RPMI8226 (cell line): ENCODE results near the gene PHACTR3.

Experiments used
- DNase-seq: peaks from one replicate; pipeline ENCODE4 v3.0.0-alpha.2; 2015

PHACTR3 gene

GRCh38 chr20:59703046-59703445, 98.7 kb downstream of the PHACTR3 start:
- DNase-seq, result no peak

GRCh38 chr20:59705651-59706399, 101.5 kb downstream of the PHACTR3 start:
- DNase-seq, result no peak

GRCh38 chr20:59706400-59706693, 102.0 kb downstream of the PHACTR3 start:
- DNase-seq, result no peak

DNA sequence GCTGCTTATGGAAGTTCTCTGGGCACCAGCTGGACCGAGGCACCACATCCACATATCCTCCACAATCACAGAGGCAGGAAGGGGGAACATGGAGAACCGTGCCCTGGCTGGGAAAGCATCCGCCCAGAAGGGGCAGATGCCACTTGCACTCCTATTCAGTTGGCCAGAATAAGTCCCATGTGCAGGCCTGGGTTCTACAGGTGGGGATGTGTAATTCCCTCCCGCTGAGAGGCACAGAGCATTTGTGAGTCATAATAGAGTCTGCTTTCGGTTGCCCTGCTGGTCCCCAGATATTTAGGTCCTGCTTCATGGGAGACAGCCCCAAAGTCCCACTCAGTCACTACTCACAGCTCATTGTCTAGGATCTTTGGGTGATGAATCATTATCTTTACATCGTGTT, 104.0 kb downstream of the PHACTR3 start:
- no peak for DNase-seq

DNA sequence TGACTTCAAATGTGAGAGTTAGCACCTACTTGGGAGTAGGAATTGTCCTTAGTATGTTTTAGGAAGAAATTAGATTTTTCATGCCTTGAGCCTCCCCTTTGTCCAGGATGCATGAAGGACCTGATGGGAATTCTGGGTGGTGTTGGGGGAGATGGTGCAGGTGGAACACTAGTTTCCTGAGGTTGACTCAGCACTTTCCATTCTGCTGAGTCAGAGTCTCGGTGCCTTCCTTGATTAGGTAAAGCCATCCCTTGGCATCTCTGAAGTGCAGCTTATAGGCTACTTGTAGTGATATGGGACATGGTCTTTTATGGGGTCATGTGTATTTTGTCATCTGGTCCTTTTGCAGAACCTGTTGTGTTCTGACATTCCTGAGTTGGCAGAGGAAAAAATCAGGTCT, 105.3 kb downstream of the PHACTR3 start:
- DNase-seq, result no peak

DNA sequence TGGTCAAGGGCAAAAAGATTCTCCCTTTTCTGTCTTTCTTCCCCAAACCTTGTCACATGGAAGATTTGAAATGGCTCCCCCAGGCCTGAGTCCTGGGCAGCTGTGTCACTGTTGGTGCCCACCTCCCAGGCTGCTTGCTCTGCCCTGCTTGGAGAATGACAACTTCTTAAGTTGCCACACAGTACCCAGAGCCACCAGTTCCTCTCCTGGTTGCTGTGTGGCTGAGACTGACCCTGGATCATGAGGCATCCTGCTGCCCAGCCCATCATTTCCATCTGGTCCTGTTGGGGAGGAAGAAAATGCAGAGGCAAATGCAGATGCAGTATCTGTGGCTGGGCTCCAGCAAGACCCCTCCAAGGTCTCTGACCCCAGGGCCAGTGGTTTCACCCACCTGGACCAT, 113.7 kb downstream of the PHACTR3 start:
- no peak for DNase-seq

GRCh38 chr20:59718751-59719150, 114.4 kb downstream of the PHACTR3 start:
- no peak for DNase-seq

- DNase-seq, result no peak
These were observed 115.7 kb downstream of the PHACTR3 start for GRCh38 chr20:59720013-59720412.

DNA sequence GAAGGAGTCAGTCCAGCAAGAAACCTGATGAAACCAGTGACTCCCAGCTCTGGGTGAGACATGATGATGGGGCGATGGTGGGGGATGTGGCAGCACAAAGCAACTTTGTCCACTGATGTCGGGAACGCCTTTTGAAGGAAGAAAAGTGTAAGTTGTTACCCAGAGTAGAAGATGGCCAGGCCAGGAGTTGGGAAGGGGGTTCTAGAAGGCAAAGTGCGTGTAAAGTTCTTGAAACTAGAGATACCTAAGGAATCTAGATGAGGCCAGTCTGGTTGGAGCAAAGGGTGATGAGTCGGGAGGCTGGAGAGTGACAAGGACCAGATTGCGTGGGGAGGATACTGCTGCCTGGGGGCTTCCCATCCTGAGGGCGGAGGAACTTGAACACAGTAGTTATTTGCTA, 117.0 kb downstream of the PHACTR3 start:
- no peak for DNase-seq

DNA sequence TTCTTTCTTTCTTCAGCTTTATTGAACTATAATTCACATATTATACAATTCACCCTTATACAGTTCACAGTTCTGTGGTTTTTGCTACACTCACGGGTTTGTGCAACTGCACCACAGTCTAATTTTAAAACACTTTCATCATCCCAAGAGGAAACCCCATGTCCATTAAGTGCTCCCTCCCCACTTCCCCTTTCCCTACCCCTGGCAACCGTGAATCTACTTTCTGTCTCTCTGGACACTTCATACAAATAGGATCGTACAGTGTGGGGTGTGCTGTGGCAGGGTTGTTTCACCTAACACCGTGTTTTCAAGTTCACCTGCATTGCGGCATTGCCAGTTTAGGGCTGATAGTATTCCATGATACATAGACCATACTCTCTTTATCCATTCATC, 118.8 kb downstream of the PHACTR3 start:
- DNase-seq, result no peak

- no peak for DNase-seq
These were observed 119.5 kb downstream of the PHACTR3 start for GRCh38 chr20:59723607-59724456.

DNA sequence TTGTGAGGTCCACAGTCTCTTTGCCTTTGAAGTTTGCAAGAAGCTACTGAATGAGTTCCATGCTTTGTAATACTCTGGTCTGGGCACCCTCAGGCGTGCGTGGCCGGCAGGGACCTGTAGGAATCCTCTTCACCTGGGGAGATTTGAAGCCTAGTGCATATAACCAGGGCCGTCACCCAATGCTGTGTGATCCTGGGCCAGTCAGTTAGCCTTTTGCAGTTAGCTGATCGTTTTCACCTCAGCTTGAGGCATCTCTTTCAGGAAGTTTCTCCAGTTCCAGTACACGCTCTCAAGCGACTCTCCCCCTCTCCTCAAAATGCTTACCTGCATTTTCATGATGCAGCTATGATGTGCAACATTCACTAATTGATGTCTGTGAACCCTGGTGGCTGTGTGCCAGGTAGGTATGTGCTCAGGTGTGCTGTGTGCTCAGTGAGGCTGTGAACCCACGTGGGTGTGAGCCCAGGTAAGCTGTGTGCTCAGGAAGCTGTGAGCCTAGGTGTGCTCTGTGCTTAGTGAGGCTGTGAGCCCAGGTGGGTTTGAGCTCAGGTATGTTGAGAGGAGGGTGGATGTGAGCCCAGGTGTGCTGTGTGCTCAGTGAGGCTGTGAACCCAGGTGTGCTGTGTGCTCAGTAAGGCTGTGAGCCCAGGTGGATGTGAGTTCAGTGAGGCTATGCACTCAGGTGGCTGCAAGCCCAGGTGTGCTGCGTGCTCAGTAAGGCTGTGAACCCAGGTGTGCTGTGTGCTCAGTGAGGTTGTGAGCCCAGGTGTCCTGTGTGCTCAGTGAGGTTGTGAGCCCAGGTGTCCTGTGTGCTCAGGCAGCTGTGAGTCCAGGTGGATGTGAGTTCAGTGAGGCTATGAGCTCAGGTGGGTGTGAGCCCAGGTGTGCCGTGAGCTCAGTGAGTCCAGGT, 120.4 kb downstream of the PHACTR3 start:
- no peak for DNase-seq

- DNase-seq, result no peak
These were observed 121.3 kb downstream of the PHACTR3 start for GRCh38 chr20:59725476-59726280.

GRCh38 chr20:59726281-59726595, 121.9 kb downstream of the PHACTR3 start:
- DNase-seq, result no peak

- DNase-seq, result no peak
These were observed 124.5 kb downstream of the PHACTR3 start for GRCh38 chr20:59728722-59729430.

GRCh38 chr20:59729506-59729905, 125.2 kb downstream of the PHACTR3 start:
- DNase-seq, result no peak

DNA sequence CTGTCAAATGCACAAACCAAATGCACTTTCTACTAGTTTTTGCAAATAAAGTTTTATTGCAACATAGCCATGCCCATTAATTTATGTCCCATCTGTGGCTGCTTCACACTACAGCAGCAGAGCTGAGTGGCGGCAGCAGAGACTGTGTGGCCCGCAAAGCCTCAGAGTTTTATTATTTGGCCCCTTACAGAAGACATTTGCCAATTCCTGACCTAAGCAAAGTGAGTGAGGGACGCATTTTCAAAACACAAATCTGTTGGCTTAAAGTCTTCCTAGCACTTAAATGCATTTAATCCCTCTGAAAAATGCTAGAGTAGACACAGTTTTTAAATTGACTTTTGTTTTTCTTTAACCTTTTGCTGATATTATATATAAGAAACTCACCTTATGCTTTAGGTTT, 126.4 kb downstream of the PHACTR3 start:
- no peak for DNase-seq

- no peak for DNase-seq
These were observed 127.0 kb downstream of the PHACTR3 start for GRCh38 chr20:59731376-59731775.

DNA sequence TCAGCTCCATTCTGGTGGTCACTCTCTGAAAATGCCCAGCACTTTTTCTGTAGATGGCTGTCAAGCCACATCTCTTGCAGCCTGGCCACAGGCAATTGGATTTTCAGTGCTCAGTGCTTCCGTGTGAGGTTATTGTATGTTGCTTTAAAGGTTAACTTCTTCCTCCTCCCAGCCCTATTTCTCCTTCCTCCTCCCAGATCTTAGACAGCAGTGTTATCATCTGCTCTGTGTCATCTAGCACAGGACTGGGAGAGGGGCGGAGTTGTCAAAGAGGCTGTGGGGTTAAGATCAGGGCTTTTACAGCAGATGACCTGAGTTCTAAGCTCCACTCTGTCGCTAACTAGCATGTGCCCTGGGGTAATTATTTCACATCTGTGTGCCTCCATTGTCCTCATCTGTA, 129.0 kb downstream of the PHACTR3 start:
- DNase-seq, result no peak

DNA sequence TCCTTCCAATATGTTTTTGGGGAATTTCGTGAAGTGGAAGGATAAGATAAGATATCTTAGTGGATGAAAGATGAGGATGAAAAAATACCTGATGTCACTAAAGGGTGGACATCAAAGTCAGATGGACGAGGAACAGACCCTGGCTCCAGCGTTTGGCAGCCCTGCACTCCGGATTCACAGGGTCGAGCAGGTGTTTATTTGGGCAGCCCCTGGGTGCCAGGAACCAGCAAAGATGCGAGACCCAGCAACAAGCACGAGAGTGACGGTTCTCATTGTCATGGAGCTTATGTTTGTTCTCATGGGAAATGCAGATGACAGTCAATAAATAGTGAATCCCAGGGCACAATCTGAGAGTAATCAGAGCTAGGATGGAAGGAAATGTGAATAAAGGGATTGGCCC, 131.1 kb downstream of the PHACTR3 start:
- no peak for DNase-seq

- peak; percentile 8 for DNase-seq
These were observed 131.6 kb downstream of the PHACTR3 start for GRCh38 chr20:59735917-59736316.

DNA sequence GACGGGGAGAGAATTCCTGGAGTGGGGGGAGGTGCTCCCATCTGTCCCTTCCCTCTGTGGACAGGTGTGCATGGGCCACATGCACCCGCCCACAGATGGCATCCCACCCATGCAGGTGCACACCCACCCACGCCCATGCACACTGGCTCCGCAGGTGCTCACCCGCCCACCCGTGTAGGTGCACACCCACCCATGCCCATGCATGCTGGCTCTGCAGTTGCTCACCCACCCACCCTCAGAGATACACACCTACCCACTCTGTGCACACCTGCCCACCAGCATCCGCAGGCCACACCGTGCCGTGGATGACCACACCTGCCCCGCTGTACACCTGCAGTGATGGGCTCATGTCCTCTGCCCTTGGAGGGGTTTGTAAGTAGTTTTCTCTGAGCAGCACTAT, 132.0 kb downstream of the PHACTR3 start:
- no peak for DNase-seq
